Stimulated activated naive CD4-positive, alpha-beta T cell (primary cell): ENCODE measurements around the gene IRF4.
"Not testable (repeated sequence)": the region's sequence is repeated elsewhere in the genome, so short reads cannot be mapped to it uniquely, and the experiment has no call there.

Experiments
- DNase-seq, 6 experiments: peaks; one replicate each; lab custom pipeline; 2025; lab: John Stamatoyannopoulos, UW

IRF4 gene

GRCh38 chr6:366389-367297 is 24.9 kb upstream of the IRF4 start:
- DNase-seq = no peak

GRCh38 chr6:367298-367794 is 24.2 kb upstream of the IRF4 start:
- no peak for DNase-seq

DNA sequence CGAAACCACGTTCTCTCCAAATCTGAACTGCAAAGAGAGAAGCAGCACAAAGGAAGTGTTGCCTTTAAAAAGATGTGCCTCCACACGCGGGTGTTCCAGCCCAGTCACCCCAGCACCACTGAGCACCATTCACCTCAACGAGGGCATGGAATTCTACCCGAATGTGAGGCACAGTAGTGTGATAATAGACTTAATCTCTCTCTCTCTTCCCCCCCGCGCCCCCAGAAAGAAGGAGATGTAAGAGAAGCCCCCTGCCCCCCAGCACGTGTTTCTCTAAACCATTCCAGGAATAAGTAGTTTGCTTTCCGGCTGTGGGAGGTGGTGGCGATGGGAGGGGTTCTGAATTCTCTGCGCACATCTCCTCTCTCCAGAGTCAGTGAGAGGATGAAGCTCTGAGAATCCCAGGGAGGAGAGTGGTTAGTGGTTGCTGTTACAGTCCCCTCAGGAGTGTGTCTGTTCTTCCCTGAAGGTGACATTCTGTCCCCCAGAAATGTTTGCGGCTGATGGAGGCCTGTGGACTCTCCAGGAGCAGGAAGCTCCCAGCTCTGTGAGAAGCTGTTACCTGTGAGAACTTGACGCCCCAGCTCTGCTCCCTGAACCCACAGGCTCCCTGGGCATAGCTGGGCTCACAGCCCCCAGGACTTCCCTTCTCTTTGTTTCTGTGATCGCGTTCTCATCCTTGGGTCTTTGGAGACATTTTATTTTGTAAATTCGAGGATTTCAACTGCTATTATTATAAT is 23.5 kb upstream of the IRF4 start:
- DNase-seq = no peak

DNA sequence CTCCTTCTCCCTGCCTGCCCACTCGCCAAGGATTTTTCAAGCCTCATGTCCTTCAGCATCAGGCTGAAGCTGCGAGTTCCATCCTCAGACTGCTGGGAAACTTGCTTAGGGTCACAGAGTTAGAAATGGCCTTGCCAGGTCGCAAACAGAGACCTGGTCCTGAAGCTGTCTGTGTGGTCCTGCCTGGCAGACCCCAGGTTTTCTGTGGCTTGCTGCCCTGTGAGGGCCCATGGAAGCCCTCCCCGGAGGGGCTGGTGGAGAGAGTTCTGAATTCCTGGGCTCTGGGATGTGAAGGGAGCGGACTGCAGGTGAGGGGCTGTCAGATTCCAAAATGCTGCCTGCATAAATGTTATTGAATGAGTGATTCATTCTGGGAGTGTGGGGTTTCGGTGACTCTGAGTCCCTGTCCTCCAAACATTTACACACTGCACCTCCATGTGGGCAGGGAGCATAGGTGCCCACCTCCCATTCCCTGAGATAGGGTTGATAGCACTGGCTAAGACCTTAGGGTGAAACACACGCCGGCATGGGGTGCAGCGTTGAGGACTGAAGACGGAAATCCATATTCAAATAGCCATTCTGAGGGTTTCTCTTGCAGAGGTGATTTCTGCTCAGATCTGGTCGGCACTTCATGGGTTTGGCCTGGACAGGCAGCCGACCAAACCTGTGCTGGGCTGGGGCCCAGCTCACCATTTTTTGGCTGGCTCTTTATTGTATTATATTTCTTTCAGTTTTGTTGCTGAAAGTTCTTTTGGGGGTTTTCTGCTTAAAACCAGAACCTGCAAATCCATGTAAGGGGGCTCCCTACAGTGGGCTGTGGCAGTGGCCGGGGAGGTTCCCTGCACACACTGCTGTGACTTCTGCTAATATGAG is 21.8 kb upstream of the IRF4 start:
- no peak for DNase-seq

- no peak for DNase-seq
Observed at GRCh38 chr6:370555-370954, 21.0 kb upstream of the IRF4 start.

DNA sequence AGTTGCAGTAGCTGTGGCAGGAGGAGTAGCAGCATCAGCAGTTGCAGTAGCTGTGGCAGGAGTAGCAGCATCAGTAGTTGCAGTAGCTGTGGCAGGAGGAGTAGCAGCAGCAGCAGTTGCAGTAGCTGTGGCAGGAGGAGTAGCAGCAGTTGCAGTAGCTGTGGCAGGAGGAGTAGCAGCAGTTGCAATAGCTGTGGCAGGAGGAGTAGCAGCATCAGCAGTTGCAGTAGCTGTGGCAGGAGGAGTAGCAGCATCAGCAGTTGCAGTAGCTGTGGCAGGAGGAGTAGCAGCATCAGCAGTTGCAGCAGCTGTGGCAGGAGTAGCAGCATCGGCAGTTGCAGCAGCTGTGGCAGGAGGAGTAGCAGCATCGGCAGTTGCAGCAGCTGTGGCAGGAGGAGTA is 19.7 kb upstream of the IRF4 start:
- not testable (repeated sequence) for DNase-seq

- DNase-seq = no peak
Observed at GRCh38 chr6:372336-372911, 19.1 kb upstream of the IRF4 start.

GRCh38 chr6:373031-373430 is 18.5 kb upstream of the IRF4 start:
- DNase-seq = no peak

GRCh38 chr6:373773-374724 is 17.5 kb upstream of the IRF4 start:
- DNase-seq = no peak

GRCh38 chr6:374956-375355 is 16.6 kb upstream of the IRF4 start:
- DNase-seq = no peak

DNA sequence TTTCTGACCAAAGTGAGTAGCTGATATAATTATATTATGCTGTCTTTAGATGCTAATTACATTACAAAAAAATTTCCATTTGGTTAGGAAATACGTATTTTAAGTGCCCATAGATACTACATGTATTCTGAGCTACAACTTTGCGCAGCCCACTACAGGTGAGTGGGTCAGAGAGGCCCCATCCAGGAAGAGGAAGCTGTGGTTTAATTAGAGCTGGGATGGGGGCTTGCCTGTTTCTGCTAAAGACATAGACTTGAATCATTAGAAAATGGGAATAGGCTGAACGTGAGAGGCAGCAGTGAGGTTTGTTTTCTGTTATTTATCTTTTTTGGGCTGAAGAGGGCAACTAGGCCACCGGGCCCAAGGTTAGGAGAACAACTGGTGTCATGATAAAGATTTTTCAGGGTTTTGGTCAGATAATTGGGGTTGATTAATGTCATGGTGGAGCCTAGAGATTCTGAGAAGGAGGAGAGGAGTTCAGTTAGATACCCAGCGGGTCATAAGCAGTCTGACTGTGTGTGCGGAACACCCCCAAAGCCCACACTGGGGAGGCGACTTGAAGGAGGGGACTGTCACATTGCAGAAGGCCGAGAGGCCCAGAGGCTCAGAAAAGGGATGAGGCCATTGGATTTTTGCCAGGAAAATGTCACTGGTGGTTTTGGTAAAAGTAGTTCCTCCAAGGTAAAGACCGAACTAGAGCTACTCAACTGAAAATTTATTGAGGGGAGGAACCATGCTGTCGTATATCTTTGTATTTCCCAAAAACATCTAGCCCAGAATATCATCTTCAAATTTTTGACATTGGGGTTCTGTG is 14.5 kb upstream of the IRF4 start:
- DNase-seq = no peak

- not testable (repeated sequence) for DNase-seq
Observed at GRCh38 chr6:377641-378020, 13.9 kb upstream of the IRF4 start.

DNA sequence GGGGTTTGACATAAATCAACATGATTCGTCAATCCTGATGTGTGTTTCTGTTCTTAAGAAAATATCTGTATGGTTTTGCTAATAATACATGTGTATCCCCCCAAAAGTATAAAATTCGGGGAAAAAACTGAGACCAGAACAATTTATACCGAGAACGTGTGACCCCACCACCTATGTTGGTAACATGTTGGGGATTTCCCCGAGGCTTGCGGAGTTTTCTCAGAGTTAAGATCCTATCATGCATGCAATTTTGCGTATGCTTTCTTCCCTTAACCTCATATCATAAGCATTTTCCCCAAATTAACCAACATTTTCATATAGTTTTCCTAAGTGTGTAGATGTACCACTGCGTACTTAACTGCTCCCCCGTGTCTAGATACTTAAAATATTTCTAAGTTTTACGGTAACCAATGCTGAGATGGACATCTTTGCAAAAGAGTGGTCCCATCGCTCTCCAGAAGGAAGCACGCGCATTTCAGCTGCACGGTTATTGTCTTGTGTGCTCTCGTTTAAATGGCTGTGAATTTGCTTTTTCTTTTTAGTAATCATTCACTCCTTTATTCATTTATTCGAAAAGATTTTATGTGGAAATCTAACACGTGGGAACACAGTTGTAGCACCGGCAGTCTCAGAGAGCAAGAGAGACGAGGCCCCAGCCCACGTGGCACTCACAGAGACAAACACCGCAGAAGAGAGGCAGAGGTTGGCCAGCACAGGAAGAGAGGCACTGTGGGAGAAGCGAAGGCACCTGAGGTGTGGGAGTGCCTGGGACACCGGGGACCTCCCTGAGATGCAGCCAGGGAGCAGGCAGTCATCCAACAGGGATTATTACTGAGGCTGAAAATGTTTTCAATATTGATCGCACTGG is 13.2 kb upstream of the IRF4 start:
- no peak for DNase-seq

- DNase-seq = no peak
Observed at GRCh38 chr6:378958-379409, 12.6 kb upstream of the IRF4 start.

GRCh38 chr6:379410-380181 is 12.0 kb upstream of the IRF4 start:
- DNase-seq = no peak

GRCh38 chr6:380234-381218 is 11.0 kb upstream of the IRF4 start:
- DNase-seq = no peak
